NCI-H446 (cell line): ENCODE results near the gene NINJ2.

Source experiments
- DNase-seq, 2 experiments: peaks; one replicate each; lab custom pipeline; 2025; lab: John Stamatoyannopoulos, UW

NINJ2 gene

GRCh38 chr12:546920-547845, 116.1 kb downstream of the NINJ2 start:
- DNase-seq: peak; percentile 28 to 86

GRCh38 chr12:546265-546919, 116.9 kb downstream of the NINJ2 start:
- no peak for DNase-seq

GRCh38 chr12:545835-546234, 117.4 kb downstream of the NINJ2 start:
- no peak for DNase-seq

GRCh38 chr12:544941-545635, 118.2 kb downstream of the NINJ2 start:
- DNase-seq: no peak

GRCh38 chr12:544142-544541, 119.1 kb downstream of the NINJ2 start:
- DNase-seq: no peak

GRCh38 chr12:543114-543451, 120.2 kb downstream of the NINJ2 start:
- no peak for DNase-seq

GRCh38 chr12:542395-543113, 120.7 kb downstream of the NINJ2 start:
- peak in 1 of 2 experiments; percentile 50 for DNase-seq

- no peak for DNase-seq
Measured at GRCh38 chr12:541676-542324, 121.4 kb downstream of the NINJ2 start.

GRCh38 chr12:539540-540310, 123.5 kb downstream of the NINJ2 start:
- DNase-seq: no peak

- peak in 1 of 2 experiments; percentile 56 for DNase-seq
Measured at GRCh38 chr12:538731-539539, 124.3 kb downstream of the NINJ2 start.

- DNase-seq: no peak
Measured at GRCh38 chr12:537772-538171, 125.5 kb downstream of the NINJ2 start.

- DNase-seq: no peak
Measured at GRCh38 chr12:536751-537245, 126.4 kb downstream of the NINJ2 start.

- no peak for DNase-seq
Measured at GRCh38 chr12:535396-535795, 127.8 kb downstream of the NINJ2 start.

GRCh38 chr12:534216-534615, 129.0 kb downstream of the NINJ2 start:
- DNase-seq: no peak

- no peak for DNase-seq
Measured at GRCh38 chr12:533718-534117, 129.5 kb downstream of the NINJ2 start.

- no peak for DNase-seq
Measured at GRCh38 chr12:532908-533565, 130.2 kb downstream of the NINJ2 start.

- no peak for DNase-seq
Measured at GRCh38 chr12:531951-532585, 131.2 kb downstream of the NINJ2 start.

GRCh38 chr12:530821-531220, 132.4 kb downstream of the NINJ2 start:
- DNase-seq: no peak

GRCh38 chr12:530308-530707, 132.9 kb downstream of the NINJ2 start:
- DNase-seq: peak in 1 of 2 experiments; percentile 59
